Fibroblast of lung (primary cell): ENCODE measurements around the gene KIAA1549. TPM values are rescaled to one million over a fixed set of nuclear protein-coding genes. Genes with fewer than 3 reads are reported as not detected.

ENCODE experiments used
- DNase-seq, 2 donors: peaks; one replicate each; pipeline versions ENCODE4 v3.0.0 to v3.0.0-alpha.2; 2010; ENCODE audit warnings: low read depth in 2 of 2
- H2AFZ ChIP-seq: 2 replicates; pipeline ENCODE4 v1.5.1; 2012; ENCODE audit warnings: low read length, control low read depth, inconsistent platforms
- H3K27ac ChIP-seq: 2 replicates; pipeline ENCODE4 v1.5.1; 2011; ENCODE audit warnings: low read length, control low read depth; ENCODE audit not compliant: insufficient read depth
- H3K27me3 ChIP-seq: 2 replicates; pipeline ENCODE4 v1.5.1; 2011; ENCODE audit warnings: mild to moderate bottlenecking, low read length; ENCODE audit not compliant: control insufficient read depth, insufficient read depth
- H3K36me3 ChIP-seq: 2 replicates; pipeline ENCODE4 v1.5.1; 2011; ENCODE audit warnings: low read length; ENCODE audit not compliant: control insufficient read depth, insufficient read depth
- H3K4me1 ChIP-seq: 2 replicates; pipeline ENCODE4 v1.5.1; 2011; ENCODE audit warnings: low read length; ENCODE audit not compliant: control insufficient read depth, insufficient read depth; ENCODE audit errors: extremely low read depth
- H3K4me2 ChIP-seq: 2 replicates; pipeline ENCODE4 v1.5.1; 2011; ENCODE audit warnings: low read length, control low read depth; ENCODE audit not compliant: insufficient read depth; ENCODE audit errors: extremely low read depth
- H3K4me3 ChIP-seq, 4 experiments: fragments of 200-600 bp in 1 of 4; sonication (generic) in 1 of 4; replicated peaks in 1 of 4; 2 replicates each; pipeline ENCODE4 v1.5.1; 2011 to 2016; ENCODE audit warnings: low read length in 4 of 4, low read depth in 3 of 4, mild to moderate bottlenecking in 3 of 4, control low read depth in 2 of 4, inconsistent platforms in 1 of 4, mixed read lengths in 1 of 4; ENCODE audit not compliant: insufficient read depth in 1 of 4; ENCODE audit errors: control extremely low read depth in 1 of 4
- H3K79me2 ChIP-seq: 2 replicates; pipeline ENCODE4 v1.5.1; 2012; ENCODE audit warnings: mild to moderate bottlenecking, low read length, inconsistent platforms; ENCODE audit not compliant: control insufficient read depth, insufficient read depth
- H3K9ac ChIP-seq: 2 replicates; pipeline ENCODE4 v1.5.1; 2011; ENCODE audit warnings: mild to moderate bottlenecking, low read length, control low read depth; ENCODE audit not compliant: insufficient read depth
- H3K9me3 ChIP-seq: 2 replicates; pipeline ENCODE4 v1.5.1; 2012; ENCODE audit warnings: low read depth, low read length; ENCODE audit not compliant: control insufficient read depth, insufficient read depth
- H4K20me1 ChIP-seq: 2 replicates; pipeline ENCODE4 v1.5.1; 2011; ENCODE audit warnings: low read length; ENCODE audit not compliant: control insufficient read depth, insufficient read depth; ENCODE audit errors: extremely low read depth
- EZH2 ChIP-seq: IDR thresholded peaks from 2 replicates; pipeline ENCODE4 v1.5.1; 2012; ENCODE audit warnings: low read length, control low read depth, mild to moderate bottlenecking; ENCODE audit errors: missing control alignments
- polyA plus RNA-seq, 2 donors: library from polyadenylated mRNA; depleted of rRNA in 1 of 2; stranded (reverse) in 1 of 2; unstranded in 1 of 2; fragments of >200 nt; gene quantifications; 2 replicates each; pipeline ENCODE4 v1.2.1, GENCODE V29; 2011 to 2012; ENCODE audit warnings: missing spikeins in 1 of 2
- total RNA-seq: library from RNA; depleted of rRNA; stranded (reverse); fragments of >200 nt; gene quantifications from 2 replicates; pipeline ENCODE4 v1.2.1, GENCODE V29; 2014
- TF ChIP-seq, protein P1 (sequence below), 2 donors: IDR thresholded peaks in 1 of 2; conservative IDR thresholded peaks in 1 of 2; 1 replicate in 1 of 2; 2 replicates in 1 of 2; pipeline ENCODE4 v1.5.1; 2011 to 2012; ENCODE audit warnings: low read length in 2 of 2, control low read depth in 1 of 2, inconsistent platforms in 1 of 2, low read depth in 1 of 2, mild to moderate bottlenecking in 1 of 2

The KIAA1549 gene
- total and polyA plus RNA-seq, 2 donors (not counting 1 experiment from before 2014, with no cell fraction given) = 0.48 to 0.66 TPM

DNA sequence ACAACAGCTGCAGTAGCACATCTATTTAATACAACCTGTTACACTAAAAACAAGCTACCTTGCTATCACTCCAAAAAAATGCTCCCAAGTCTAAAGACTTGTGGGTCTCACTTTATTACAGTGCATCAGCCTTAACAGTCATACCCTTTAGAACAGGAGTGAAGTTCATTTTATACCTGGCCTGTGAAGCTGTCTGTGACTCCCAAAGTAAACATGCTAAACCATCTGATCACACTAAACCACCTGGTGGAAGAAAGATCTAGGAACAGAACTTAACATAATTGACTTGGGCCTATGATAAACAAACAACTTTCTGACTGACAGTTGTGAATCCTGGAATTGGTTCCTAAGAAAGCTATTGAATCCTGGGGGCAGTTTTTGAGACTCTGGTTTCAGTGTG, 102.3 kb downstream of the KIAA1549 start:
- H3K27me3 ChIP-seq = no peaks in the 10 kb centered on the region
- no peaks in the 10 kb centered on the region for H3K4me1 ChIP-seq
- H3K4me3 ChIP-seq = no peak overlapping the region
- no peak overlapping the region for H3K9ac ChIP-seq
- DNase-seq = no peak
- no peak overlapping the region for H2AFZ ChIP-seq
- no peak overlapping the region for H3K4me2 ChIP-seq
- TF ChIP-seq EZH2 = no peak
- TF ChIP-seq, protein P1, sequence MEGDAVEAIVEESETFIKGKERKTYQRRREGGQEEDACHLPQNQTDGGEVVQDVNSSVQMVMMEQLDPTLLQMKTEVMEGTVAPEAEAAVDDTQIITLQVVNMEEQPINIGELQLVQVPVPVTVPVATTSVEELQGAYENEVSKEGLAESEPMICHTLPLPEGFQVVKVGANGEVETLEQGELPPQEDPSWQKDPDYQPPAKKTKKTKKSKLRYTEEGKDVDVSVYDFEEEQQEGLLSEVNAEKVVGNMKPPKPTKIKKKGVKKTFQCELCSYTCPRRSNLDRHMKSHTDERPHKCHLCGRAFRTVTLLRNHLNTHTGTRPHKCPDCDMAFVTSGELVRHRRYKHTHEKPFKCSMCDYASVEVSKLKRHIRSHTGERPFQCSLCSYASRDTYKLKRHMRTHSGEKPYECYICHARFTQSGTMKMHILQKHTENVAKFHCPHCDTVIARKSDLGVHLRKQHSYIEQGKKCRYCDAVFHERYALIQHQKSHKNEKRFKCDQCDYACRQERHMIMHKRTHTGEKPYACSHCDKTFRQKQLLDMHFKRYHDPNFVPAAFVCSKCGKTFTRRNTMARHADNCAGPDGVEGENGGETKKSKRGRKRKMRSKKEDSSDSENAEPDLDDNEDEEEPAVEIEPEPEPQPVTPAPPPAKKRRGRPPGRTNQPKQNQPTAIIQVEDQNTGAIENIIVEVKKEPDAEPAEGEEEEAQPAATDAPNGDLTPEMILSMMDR (conservative IDR thresholded peaks at IDR 0.05 in 1 of 2, IDR thresholded peaks at IDR 0.05 in 1 of 2; ENCODE audit: low read depth in 1 of 2, low read length in 2 of 2) = no peak
- H3K36me3 ChIP-seq = no peaks in the 10 kb centered on the region
- H3K27ac ChIP-seq = no peak overlapping the region
- H4K20me1 ChIP-seq = no peaks in the 10 kb centered on the region
- no peaks in the 10 kb centered on the region for H3K79me2 ChIP-seq
- H3K9me3 ChIP-seq = no peaks in the 10 kb centered on the region

GRCh38 chr7:138878051-138878450, 103.1 kb downstream of the KIAA1549 start:
- H3K9me3 ChIP-seq = no peaks in the 10 kb centered on the region

GRCh38 chr7:138876326-138876725, 104.9 kb downstream of the KIAA1549 start:
- Histone ChIP-seq H2AFZ (no peak overlapping the region), H3K36me3 (no peaks in the 10 kb centered on the region), H4K20me1 (no peaks in the 10 kb centered on the region), H3K27me3 (no peaks in the 10 kb centered on the region), H3K4me1 (no peaks in the 10 kb centered on the region), H3K9me3 (no peaks in the 10 kb centered on the region), H3K4me2 (no peak overlapping the region), H3K4me3 (no peak overlapping the region), H3K9ac (no peak overlapping the region), H3K79me2 (no peaks in the 10 kb centered on the region), H3K27ac (no peak overlapping the region)
- TF ChIP-seq, protein P1 (conservative IDR thresholded peaks at IDR 0.05 in 1 of 2, IDR thresholded peaks at IDR 0.05 in 1 of 2; ENCODE audit: low read depth in 1 of 2, low read length in 2 of 2) = no peak
- no peak for TF ChIP-seq EZH2
- DNase-seq = peak in 1 of 2 donors; percentile 46

More at GRCh38 chr7:138878051-138878450, 103.1 kb downstream of the KIAA1549 start:
- Histone ChIP-seq H3K27me3 (no peaks in the 10 kb centered on the region), H4K20me1 (no peaks in the 10 kb centered on the region), H3K4me1 (no peaks in the 10 kb centered on the region), H3K4me3 (no peak overlapping the region), H3K79me2 (no peaks in the 10 kb centered on the region), H3K9ac (no peak overlapping the region), H3K36me3 (no peaks in the 10 kb centered on the region), H2AFZ (no peak overlapping the region), H3K27ac (no peak overlapping the region), H3K4me2 (no peak overlapping the region)
- no peak for DNase-seq
- TF ChIP-seq, protein P1 (conservative IDR thresholded peaks at IDR 0.05 in 1 of 2, IDR thresholded peaks at IDR 0.05 in 1 of 2; ENCODE audit: low read depth in 1 of 2, low read length in 2 of 2) = no peak
- no peak for TF ChIP-seq EZH2
